GM12892 (cell line): ENCODE results near the gene SOX18.

ENCODE experiments used
- DNase-seq: peaks from one replicate; pipeline ENCODE4 v3.0.0; 2011; ENCODE audit not compliant: insufficient read length
- FAIRE-seq: peaks from 2 replicates; lab custom pipeline; 2011; peaks lifted over from hg19 to GRCh38; lab: Jason Lieb, UNC
- POLR2A ChIP-seq: IDR thresholded peaks from 2 replicates; pipeline ENCODE4 v1.6.1; 2011; ENCODE audit warnings: low read depth, low read length, control low read depth
- POLR2AphosphoS5 ChIP-seq: IDR thresholded peaks from 2 replicates; pipeline ENCODE4 v1.6.1; 2011; ENCODE audit warnings: low read depth, low read length, control low read depth
- TAF1 ChIP-seq: IDR thresholded peaks from 2 replicates; pipeline ENCODE4 v1.6.1; 2011; ENCODE audit warnings: low read depth, mild to moderate bottlenecking, control low read depth, low read length, borderline replicate concordance

Gene SOX18

DNA sequence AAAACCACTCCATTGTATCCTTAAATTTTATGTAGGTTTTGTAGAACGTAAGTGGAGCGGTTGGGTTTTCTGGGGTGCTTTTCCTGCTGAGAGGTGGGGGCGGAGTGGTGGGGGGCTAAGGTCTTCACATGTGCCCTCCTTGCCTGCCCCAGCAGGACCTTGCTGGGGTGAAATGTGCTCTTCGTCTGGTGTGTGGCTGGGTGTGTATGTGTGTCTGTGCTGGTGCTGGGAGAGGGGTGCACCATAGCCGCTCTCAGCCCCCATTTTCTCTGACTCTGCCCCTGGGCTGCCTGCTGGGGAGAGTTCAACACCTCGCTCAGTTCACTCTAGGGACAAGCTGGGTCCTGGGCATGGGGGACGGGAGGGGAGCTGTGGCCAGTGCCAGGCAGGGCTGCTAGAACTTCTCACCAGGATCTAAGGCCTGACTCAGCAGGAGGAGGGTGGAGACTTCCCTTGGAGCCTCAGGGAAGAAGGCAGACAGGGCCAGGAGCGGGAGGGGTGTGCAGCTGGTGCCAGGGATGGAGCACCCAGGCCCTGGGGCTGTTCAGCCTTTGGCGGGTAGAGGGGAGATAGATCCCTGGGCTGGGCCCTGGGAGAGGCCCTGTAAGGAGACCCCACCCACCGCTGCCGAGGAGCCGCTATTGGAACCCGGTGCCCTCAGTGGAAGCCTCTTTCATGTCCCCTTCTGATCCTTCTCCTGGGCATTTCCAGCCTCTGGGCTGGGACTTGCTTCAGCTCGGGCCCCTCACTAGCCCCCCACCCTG, 4.8 kb downstream of the SOX18 start:
- DNase-seq = no peak
- no peak for FAIRE-seq
- TF ChIP-seq POLR2A (no peak), TAF1 (no peak), POLR2AphosphoS5 (no peak)

- no peak for TF ChIP-seq TAF1
- TF ChIP-seq POLR2AphosphoS5 = no peak
- TF ChIP-seq POLR2A = no peak
- DNase-seq = no peak
- no peak for FAIRE-seq
Measured at GRCh38 chr20:64043768-64044167, 5.7 kb downstream of the SOX18 start.

DNA sequence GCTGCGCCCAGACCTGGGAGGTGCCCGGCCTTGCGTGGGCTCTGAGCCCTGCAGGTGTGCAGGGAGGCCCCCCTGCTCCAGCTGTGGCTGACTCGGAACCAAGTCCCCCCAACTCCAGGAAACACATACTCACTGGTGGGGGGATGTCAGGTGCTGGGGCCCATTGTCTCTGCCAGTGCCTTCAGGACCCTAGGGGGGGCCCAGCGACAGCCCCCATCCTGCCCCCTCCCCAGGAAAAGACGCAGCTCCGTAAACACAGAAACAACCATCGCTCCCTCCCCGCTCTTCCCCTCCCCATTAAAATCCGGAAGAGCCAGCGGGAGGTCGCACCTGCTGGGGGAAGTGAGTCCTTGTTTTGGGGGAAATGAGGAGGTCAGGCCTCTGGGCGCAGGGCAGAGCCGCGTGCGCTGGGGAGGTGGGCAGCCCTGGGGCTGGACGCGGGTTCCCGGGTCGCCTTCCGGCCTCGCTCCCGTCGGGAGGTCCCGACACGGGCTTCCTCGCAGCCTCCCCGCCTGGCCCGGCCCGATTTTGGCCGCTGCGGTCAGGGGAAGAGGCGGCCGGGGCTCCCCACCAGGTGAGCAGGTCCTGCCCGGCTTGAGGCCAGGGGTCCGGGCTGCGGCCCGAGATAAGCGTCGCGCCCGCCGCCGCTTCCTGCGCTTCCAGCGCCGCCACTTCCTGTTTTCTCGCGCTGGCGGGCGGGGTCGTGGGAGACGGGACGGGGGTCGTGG, 7.2 kb downstream of the SOX18 start:
- DNase-seq = no peak
- FAIRE-seq = no peak
- TF ChIP-seq POLR2AphosphoS5 (0 out of 2 replicates have a peak, but pooled peaks have one; percentile 33), POLR2A (peak; percentile 60; the same call in 1 of the 2 replicates), TAF1 (no peak)

DNA sequence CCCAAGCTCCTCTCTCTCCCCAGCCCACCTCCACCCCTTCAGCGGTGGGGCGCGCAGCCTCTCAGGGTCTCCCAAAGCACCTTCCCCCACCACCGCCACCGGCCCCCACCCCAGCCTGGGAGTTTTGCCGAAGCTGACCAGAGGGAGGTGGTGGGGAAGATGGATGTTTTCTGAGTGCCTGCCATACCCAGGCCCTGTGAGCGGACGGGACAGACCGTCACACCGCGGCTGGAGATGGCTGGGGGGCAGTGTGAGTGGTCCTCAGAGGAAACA, 7.7 kb downstream of the SOX18 start:
- TF ChIP-seq POLR2A (no peak), TAF1 (no peak), POLR2AphosphoS5 (no peak)
- FAIRE-seq (no peak), DNase-seq (no peak)

GRCh38 chr20:64041040-64041780, 8.2 kb downstream of the SOX18 start:
- no peak for FAIRE-seq

DNA sequence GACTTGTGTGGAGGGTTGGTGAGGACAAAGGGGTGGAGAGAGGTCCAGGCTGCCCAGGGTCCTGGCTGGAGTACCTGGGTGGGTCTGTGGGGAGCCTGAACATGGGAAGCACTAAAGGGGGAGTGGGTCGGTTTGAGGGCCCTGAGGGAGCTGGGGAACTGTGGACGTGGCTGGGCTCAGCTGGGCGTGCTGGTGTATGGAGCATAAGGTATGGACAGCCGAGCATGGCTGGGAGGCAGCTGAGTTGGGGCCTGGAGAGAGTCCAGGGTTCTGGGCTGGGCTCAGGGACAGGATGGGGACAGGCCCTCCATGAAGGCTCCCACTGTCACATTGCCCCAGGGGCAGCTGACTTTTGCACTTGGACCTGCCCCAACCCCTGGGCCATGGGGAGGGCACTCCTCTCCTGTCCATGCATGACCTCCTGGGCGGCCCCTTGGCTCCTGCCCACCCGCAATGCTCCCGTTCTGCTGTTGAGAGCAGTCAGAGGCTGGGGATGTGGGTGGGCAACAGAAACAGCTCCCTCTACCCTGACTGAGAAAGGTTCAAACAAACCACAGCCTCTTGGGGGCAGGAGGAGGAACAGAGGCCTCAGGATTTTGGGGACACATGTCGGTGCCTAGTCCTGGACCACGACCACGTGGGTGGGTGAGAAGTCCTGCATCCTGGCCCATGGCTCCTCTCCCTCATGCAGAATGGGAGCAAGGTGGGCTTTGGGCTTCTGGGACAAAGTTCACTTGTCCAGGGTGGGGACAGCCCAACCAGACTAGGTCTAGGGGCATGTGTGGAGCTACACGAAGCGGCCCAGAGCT, 9.0 kb downstream of the SOX18 start:
- no peak for DNase-seq
- FAIRE-seq = no peak

More at GRCh38 chr20:64041040-64041780, 8.2 kb downstream of the SOX18 start:
- DNase-seq = no peak
- TF ChIP-seq POLR2AphosphoS5 (no peak), POLR2A (no peak), TAF1 (no peak)

DNA sequence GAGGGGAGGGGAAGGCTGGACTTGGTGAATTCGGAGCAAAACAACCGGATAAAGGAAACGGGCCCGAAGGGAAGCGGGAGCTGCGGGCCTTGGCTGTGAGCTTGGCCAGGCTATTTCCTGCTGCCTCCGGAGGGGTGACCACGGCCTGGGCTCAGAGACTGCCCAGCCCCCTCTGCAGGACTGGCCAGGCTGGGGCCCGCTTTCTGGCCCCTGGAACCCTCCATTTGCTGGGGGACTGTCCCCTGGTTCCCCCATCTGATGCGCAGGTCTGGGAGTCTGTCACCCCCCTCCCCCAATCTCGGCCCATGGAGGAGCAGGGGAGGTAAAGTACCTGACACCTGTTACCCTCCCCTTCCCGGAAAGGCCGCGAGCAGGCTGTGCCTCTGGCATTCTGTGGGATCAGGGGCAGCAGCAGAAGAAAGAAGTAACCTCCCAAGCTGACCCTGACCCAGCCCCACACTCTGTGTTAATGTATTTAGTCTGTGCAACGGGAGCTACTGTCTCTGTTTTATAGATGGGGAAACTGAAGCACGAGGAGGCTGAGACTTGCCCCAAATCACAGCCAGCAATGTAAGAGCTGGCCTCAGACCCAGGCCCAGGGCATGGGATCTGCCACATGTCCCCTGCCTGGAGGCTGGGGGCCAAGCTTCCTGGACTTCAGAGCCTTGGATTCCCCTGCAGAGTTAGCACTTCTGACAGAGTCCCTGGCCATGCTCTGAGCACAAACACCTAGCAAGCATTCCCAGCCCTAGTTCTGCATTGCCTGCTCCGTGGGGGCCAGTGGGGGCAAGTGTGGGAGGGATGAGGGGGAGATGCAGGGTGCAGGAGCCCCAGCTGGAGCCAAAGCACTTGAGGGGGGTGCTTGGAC, 9.9 kb downstream of the SOX18 start:
- FAIRE-seq (no peak), DNase-seq (no peak)
- TF ChIP-seq POLR2AphosphoS5 = no peak
- TF ChIP-seq TAF1 = no peak
- no peak for TF ChIP-seq POLR2A

More for the DNA sequence above, 9.0 kb downstream of the SOX18 start:
- TF ChIP-seq POLR2AphosphoS5 = no peak
- no peak for TF ChIP-seq TAF1
- TF ChIP-seq POLR2A = peak; percentile 35; the same call in 1 of the 2 replicates

GRCh38 chr20:64038565-64039292, 10.7 kb downstream of the SOX18 start:
- peak; percentile 91 for DNase-seq
- no peak for TF ChIP-seq TAF1
- no peak for TF ChIP-seq POLR2AphosphoS5
- no peak; the same call in 1 of the 2 replicates for TF ChIP-seq POLR2A
- peak; percentile 40 for FAIRE-seq

DNA sequence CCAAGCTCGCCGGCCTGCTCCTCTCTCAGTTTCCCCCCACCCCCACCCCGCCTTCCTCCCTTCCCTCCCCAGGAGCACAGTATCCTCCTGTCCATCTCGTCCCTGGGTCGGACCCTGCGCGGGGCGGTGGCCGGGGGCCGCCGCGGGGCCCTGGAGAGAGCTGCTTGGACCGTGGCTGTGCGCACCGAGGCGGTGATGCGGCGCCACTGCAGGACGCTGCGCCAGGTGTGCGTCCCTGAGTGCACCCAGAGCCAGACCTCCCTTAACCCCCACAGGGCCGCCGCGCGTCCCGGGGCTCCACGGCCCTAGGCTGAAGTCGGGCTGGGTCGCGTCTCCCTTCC, 11.2 kb downstream of the SOX18 start:
- no peak for DNase-seq
- TF ChIP-seq POLR2A = 0 out of 2 replicates have a peak, but pooled peaks have one; percentile 10
- no peak for TF ChIP-seq TAF1
- no peak for FAIRE-seq
